HCT116 (cell line): Measurements from ENCODE around the gene SSU72.

Experiments used
- CTCF ChIP-seq, 3 experiments: fragments of 200-600 bp in 1 of 3; sonication (generic) in 1 of 3; IDR thresholded peaks in 2 of 3; conservative IDR thresholded peaks in 1 of 3; 2 replicates each; pipeline ENCODE4 v1.5.1; 2012 to 2017; ENCODE audit warnings: low read depth in 2 of 3, low read length in 2 of 3, antibody characterized with exemption in 1 of 3, borderline replicate concordance in 1 of 3, control low read depth in 1 of 3, mild to moderate bottlenecking in 1 of 3, mixed read lengths in 1 of 3, mixed run types in 1 of 3, moderate library complexity in 1 of 3; ENCODE audit not compliant: insufficient read depth in 1 of 3
- EZH2phosphoT487 ChIP-seq: fragments of 200-600 bp; IDR thresholded peaks from 2 replicates; pipeline ENCODE4 v1.6.1; 2018; ENCODE audit warnings: antibody characterized with exemption, borderline replicate concordance
- POLR2A ChIP-seq: IDR thresholded peaks from 2 replicates; pipeline ENCODE4 v1.7.0; 2011; ENCODE audit warnings: borderline replicate concordance; ENCODE audit not compliant: insufficient read depth, insufficient read length; ENCODE audit errors: extremely low read depth
- REST ChIP-seq: IDR thresholded peaks from 2 replicates; pipeline ENCODE4 v1.6.1; 2012; ENCODE audit warnings: low read depth
- SP1 ChIP-seq: IDR thresholded peaks from 2 replicates; pipeline ENCODE4 v1.6.1; 2012; ENCODE audit warnings: low read depth

- TF ChIP-seq CTCF (IDR thresholded peaks at IDR 0.05 in 2 of 3, conservative IDR thresholded peaks at IDR 0.05 in 1 of 3; ENCODE audit: borderline replicate concordance in 1 of 3, insufficient read depth in 1 of 3, low read depth in 2 of 3, low read length in 2 of 3) (no peak), POLR2A (no peak), EZH2phosphoT487 (no peak), SP1 (no peak), REST (no peak)
Measured at GRCh38 chr1:1599935-1600860, 25.5 kb upstream of the SSU72 start, which contains the start of gene FNDC10.
